ENCODE measurements around the gene CRY2. TPM values are rescaled to one million over a fixed set of nuclear protein-coding genes. Genes with fewer than 3 reads are reported as not detected.

Gene CRY2
- polyA plus RNA-seq, 1 donor (not counting 4 experiments of a cell fraction or from before 2014, with no cell fraction given) = 7.9 TPM

DNA sequence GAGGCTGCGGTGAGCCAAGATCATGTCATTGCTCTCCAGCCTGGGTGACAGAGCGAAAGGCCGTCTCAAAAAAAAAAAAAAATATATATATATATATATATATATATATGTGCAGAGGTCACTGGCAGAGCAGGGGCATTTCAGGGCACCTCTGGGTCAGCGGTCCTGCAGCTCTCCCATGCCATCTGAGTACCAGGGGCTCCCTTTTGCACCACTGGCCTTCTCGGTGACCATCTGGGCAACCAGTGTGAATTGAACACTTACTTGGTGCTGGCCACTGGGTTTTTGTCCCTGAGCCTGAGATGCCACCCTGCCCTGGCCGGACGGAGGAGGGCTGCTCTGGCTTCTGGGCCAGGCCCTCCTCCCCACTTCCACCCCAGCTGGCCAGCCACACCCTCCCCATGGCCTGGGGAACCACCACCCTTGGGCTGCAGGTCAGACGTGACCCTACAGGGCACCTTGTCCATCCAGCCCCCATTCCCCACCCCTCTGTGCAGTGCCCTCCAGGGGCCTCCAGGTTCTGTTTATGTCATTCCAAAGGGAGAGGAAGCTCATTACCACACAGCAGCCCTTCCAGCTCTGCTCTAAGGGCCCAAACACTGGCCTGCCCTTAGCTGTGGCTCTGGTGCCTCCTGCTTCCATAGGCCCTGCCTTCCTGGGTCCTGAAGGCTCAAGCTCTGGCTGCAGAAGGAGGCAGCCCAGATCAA lies 48.4 kb downstream of the CRY2 start:
- Histone ChIP-seq H3K9me3 (ENCODE audit: control insufficient read depth, low read depth, low read length) (no peaks in the 10 kb centered on the region), H3K4me3 (ENCODE audit: control insufficient read depth in 2 of 3, extremely low read depth in 1 of 3, insufficient read depth in 2 of 3, low read depth in 1 of 3, low read length in 3 of 3) (no peak overlapping the region), H2AFZ (ENCODE audit: control insufficient read depth, low read length) (no peak overlapping the region), H3K79me2 (ENCODE audit: control insufficient read depth, insufficient read depth, low read length) (no peaks in the 10 kb centered on the region), H3K27me3 (ENCODE audit: control insufficient read depth, extremely low read depth, insufficient read depth, low read length) (peaks cover 25% of the 10 kb centered on the region), H3K4me1 (ENCODE audit: control insufficient read depth, extremely low read depth, insufficient read depth, low read length) (peaks cover 7% of the 10 kb centered on the region), H3K27ac (ENCODE audit: control insufficient read depth, insufficient read depth, low read length) (no peak overlapping the region), H3K9me1 (ENCODE audit: control insufficient read depth, extremely low read depth, insufficient read depth, low read length) (no peaks in the 10 kb centered on the region), H4K20me1 (ENCODE audit: control insufficient read depth, extremely low read depth, insufficient read depth, low read length) (no peaks in the 10 kb centered on the region), H3K9ac (ENCODE audit: control insufficient read depth, extremely low read depth, insufficient read depth, low read length) (no peak overlapping the region), H3K4me2 (ENCODE audit: control insufficient read depth, extremely low read depth, insufficient read depth, low read depth, low read length) (no peak overlapping the region), H3K36me3 (ENCODE audit: control insufficient read depth in 2 of 2, extremely low read depth in 1 of 2, insufficient read depth in 2 of 2, low read length in 2 of 2) (no peaks in the 10 kb centered on the region)
- FAIRE-seq (no peak), DNase-seq (ENCODE audit: low read depth, low spot score) (no peak)
- TF ChIP-seq, protein P1, sequence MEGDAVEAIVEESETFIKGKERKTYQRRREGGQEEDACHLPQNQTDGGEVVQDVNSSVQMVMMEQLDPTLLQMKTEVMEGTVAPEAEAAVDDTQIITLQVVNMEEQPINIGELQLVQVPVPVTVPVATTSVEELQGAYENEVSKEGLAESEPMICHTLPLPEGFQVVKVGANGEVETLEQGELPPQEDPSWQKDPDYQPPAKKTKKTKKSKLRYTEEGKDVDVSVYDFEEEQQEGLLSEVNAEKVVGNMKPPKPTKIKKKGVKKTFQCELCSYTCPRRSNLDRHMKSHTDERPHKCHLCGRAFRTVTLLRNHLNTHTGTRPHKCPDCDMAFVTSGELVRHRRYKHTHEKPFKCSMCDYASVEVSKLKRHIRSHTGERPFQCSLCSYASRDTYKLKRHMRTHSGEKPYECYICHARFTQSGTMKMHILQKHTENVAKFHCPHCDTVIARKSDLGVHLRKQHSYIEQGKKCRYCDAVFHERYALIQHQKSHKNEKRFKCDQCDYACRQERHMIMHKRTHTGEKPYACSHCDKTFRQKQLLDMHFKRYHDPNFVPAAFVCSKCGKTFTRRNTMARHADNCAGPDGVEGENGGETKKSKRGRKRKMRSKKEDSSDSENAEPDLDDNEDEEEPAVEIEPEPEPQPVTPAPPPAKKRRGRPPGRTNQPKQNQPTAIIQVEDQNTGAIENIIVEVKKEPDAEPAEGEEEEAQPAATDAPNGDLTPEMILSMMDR (optimal IDR thresholded peaks at IDR 0.05 in 1 of 3, IDR thresholded peaks at IDR 0.05 in 1 of 3, conservative IDR thresholded peaks at IDR 0.05 in 1 of 3; ENCODE audit: extremely low read depth in 1 of 3, insufficient read depth in 2 of 3, low read length in 3 of 3) = no peak
- TF ChIP-seq EZH2 (IDR thresholded peaks at IDR 0.05; ENCODE audit: low read length) = no peak
- dilution Hi-C loops (cut with MboI; ENCODE audit: extremely low pct_ligation_motif_present, low sequenced_read_pairs) = no loop called here

DNA sequence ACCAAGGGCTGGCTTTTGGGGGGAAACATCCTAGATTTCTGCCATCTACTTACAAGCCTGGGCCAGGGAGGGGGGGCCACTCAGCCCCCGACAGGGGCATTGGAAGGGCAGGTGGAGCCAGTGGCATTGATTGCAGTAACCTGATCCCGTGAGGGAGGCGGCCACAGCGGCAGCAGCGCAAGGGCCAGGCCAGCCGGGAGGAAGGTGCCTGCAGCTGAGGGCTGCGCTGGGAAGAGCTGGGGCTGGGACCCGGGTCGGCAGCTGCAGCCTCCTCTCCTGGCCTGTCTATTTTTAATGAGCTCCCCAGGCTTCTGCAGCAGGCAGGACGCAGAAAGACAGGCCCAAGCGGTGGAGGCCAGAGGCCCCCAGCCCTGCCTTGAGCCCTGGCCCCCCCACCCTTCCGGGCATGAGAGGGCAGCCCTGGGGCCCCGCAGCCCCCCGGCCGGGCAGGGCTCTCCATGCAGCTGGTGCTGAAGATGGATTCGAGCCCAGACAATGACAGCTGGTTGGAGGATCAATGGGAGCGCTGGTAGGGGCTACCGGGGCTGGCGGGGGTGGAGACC lies 49.2 kb downstream of the CRY2 start:
- TF ChIP-seq EZH2 (IDR thresholded peaks at IDR 0.05; ENCODE audit: low read length) = no peak
- TF ChIP-seq, protein P1 (optimal IDR thresholded peaks at IDR 0.05 in 1 of 3, IDR thresholded peaks at IDR 0.05 in 1 of 3, conservative IDR thresholded peaks at IDR 0.05 in 1 of 3; ENCODE audit: extremely low read depth in 1 of 3, insufficient read depth in 2 of 3, low read length in 3 of 3) = no peak
- no peaks in the 10 kb centered on the region for H3K9me1 ChIP-seq (ENCODE audit: control insufficient read depth, extremely low read depth, insufficient read depth, low read length)
- H3K9ac ChIP-seq (ENCODE audit: control insufficient read depth, extremely low read depth, insufficient read depth, low read length) = no peak overlapping the region
- no peaks in the 10 kb centered on the region for H3K9me3 ChIP-seq (ENCODE audit: control insufficient read depth, low read depth, low read length)
- peaks cover 7% of the 10 kb centered on the region for H3K4me1 ChIP-seq (ENCODE audit: control insufficient read depth, extremely low read depth, insufficient read depth, low read length)
- no peak overlapping the region for H2AFZ ChIP-seq (ENCODE audit: control insufficient read depth, low read length)
- H4K20me1 ChIP-seq (ENCODE audit: control insufficient read depth, extremely low read depth, insufficient read depth, low read length) = no peaks in the 10 kb centered on the region
- DNase-seq (ENCODE audit: low read depth, low spot score) = no peak
- no peaks in the 10 kb centered on the region for H3K79me2 ChIP-seq (ENCODE audit: control insufficient read depth, insufficient read depth, low read length)
- H3K27me3 ChIP-seq (ENCODE audit: control insufficient read depth, extremely low read depth, insufficient read depth, low read length) = peaks cover 33% of the 10 kb centered on the region
- H3K4me3 ChIP-seq (ENCODE audit: control insufficient read depth in 2 of 3, extremely low read depth in 1 of 3, insufficient read depth in 2 of 3, low read depth in 1 of 3, low read length in 3 of 3) = no peak overlapping the region
- H3K36me3 ChIP-seq (ENCODE audit: control insufficient read depth in 2 of 2, extremely low read depth in 1 of 2, insufficient read depth in 2 of 2, low read length in 2 of 2) = no peaks in the 10 kb centered on the region
- dilution Hi-C loops (cut with MboI; ENCODE audit: extremely low pct_ligation_motif_present, low sequenced_read_pairs) = no loop called here
- no peak for FAIRE-seq
- H3K4me2 ChIP-seq (ENCODE audit: control insufficient read depth, extremely low read depth, insufficient read depth, low read depth, low read length) = no peak overlapping the region
- no peak overlapping the region for H3K27ac ChIP-seq (ENCODE audit: control insufficient read depth, insufficient read depth, low read length)
